Measurements from ENCODE around the gene HMGN5.

DNA sequence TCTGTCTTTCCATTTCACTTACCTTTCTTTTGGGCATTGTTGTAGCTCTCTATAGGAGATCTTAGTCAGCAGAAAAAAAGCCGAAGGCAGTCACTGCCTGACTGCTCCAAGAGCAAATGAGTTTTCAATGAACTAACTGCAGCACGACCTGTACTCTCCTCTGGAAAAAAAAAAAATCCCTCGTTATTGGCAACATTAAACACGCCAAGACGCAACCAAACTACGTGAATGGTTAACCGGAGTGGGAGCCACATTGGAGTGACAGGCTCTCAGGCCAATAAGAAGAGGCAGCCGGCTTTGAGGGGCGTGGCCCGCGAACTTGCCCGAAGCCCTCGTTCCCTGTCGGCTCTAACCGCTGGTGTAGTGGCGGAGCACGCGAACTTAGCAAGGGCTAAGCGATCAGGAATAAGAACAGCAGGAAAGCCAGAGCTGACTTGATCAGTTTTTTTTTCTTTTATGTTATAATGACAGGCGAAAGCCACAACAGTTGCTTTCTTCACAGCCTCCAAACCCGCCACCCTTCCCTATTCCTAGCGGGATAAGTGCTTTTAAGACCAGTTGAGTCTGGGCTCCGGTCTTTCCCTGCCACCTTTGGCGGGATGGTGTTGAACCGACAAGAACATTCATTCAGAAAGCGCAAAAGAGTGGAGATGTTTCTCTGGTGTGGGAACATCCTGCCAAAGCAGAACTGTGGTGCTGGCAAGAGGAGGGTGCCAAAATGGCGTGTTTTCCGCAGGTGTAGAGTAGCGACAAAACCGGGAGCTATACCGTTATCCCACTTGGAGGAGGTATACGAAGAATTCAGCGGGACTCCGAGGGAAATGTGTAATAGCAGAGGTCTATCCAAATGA is 80.0 kb downstream of the HMGN5 start:
- peak in 1 of 3 donors; percentile 46 for TF ChIP-seq POLR2A (IDR thresholded peaks at IDR 0.05)
- TF ChIP-seq, protein P1, sequence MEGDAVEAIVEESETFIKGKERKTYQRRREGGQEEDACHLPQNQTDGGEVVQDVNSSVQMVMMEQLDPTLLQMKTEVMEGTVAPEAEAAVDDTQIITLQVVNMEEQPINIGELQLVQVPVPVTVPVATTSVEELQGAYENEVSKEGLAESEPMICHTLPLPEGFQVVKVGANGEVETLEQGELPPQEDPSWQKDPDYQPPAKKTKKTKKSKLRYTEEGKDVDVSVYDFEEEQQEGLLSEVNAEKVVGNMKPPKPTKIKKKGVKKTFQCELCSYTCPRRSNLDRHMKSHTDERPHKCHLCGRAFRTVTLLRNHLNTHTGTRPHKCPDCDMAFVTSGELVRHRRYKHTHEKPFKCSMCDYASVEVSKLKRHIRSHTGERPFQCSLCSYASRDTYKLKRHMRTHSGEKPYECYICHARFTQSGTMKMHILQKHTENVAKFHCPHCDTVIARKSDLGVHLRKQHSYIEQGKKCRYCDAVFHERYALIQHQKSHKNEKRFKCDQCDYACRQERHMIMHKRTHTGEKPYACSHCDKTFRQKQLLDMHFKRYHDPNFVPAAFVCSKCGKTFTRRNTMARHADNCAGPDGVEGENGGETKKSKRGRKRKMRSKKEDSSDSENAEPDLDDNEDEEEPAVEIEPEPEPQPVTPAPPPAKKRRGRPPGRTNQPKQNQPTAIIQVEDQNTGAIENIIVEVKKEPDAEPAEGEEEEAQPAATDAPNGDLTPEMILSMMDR (IDR thresholded peaks at IDR 0.05 in 8 of 11, conservative IDR thresholded peaks at IDR 0.05 in 3 of 11) = no peak
- peak; percentile 45 to 74 (median 48) for TF ChIP-seq POLR2AphosphoS5 (IDR thresholded peaks at IDR 0.05)
